GM18499 (cell line): ENCODE results near the gene TJP2.

Experiments used
- ATAC-seq: cut with Tn5 transposase; IDR thresholded peaks from one replicate; pipeline ENCODE4 v1.9.1; 2021; ENCODE audit warnings: moderate number of reproducible peaks; ENCODE audit not compliant: insufficient read depth, unreplicated experiment

Gene TJP2

GRCh38 chr9:69218166-69218565, 44.1 kb downstream of the TJP2 start:
- ATAC-seq: no peak

- ATAC-seq: no peak
These were observed 47.0 kb downstream of the TJP2 start for GRCh38 chr9:69221036-69221435.

GRCh38 chr9:69222970-69223369, 48.9 kb downstream of the TJP2 start:
- no peak for ATAC-seq

- no peak for ATAC-seq
These were observed 49.5 kb downstream of the TJP2 start for GRCh38 chr9:69223605-69224004.

GRCh38 chr9:69229367-69229766, 55.3 kb downstream of the TJP2 start:
- no peak for ATAC-seq

GRCh38 chr9:69232135-69232534, 58.1 kb downstream of the TJP2 start:
- no peak for ATAC-seq

GRCh38 chr9:69234683-69235082, 60.6 kb downstream of the TJP2 start:
- no peak for ATAC-seq

GRCh38 chr9:69236188-69236587, 62.1 kb downstream of the TJP2 start:
- no peak for ATAC-seq

GRCh38 chr9:69237702-69238295, 63.7 kb downstream of the TJP2 start:
- ATAC-seq: no peak

- ATAC-seq: no peak
These were observed 69.0 kb downstream of the TJP2 start for GRCh38 chr9:69243116-69243515.

GRCh38 chr9:69246629-69247028, 72.6 kb downstream of the TJP2 start:
- ATAC-seq: no peak

GRCh38 chr9:69248005-69248404, 73.9 kb downstream of the TJP2 start:
- no peak for ATAC-seq

- ATAC-seq: no peak
These were observed 75.3 kb downstream of the TJP2 start for GRCh38 chr9:69249337-69249736.

- ATAC-seq: no peak
These were observed 76.6 kb downstream of the TJP2 start for GRCh38 chr9:69250681-69251080.

- ATAC-seq: no peak
These were observed 78.4 kb downstream of the TJP2 start for GRCh38 chr9:69252436-69252835.

- no peak for ATAC-seq
These were observed 79.0 kb downstream of the TJP2 start for GRCh38 chr9:69253057-69253456.

- no peak for ATAC-seq
These were observed 80.1 kb downstream of the TJP2 start for GRCh38 chr9:69254223-69254622.

GRCh38 chr9:69255591-69255990, 81.5 kb downstream of the TJP2 start:
- ATAC-seq: no peak

- ATAC-seq: no peak
These were observed 84.5 kb downstream of the TJP2 start for GRCh38 chr9:69258551-69258950.

- no peak for ATAC-seq
These were observed 86.1 kb downstream of the TJP2 start for GRCh38 chr9:69260161-69260560.

GRCh38 chr9:69261636-69262035, 87.6 kb downstream of the TJP2 start:
- no peak for ATAC-seq

GRCh38 chr9:69264526-69264925, 90.4 kb downstream of the TJP2 start:
- ATAC-seq: no peak

- ATAC-seq: no peak
These were observed 91.8 kb downstream of the TJP2 start for GRCh38 chr9:69265891-69266290.
